BLaER1 (cell line): Measurements from ENCODE around the gene SLC6A3.
A peak's percentile ranks its signal among the peaks of the same experiment; 100 is the strongest.

Experiments
- H3K27ac ChIP-seq: shearing (Covaris generic); formaldehyde crosslinking; 2 replicates; pipeline ENCODE4 v1.8.1; 2022
- H3K27me3 ChIP-seq: shearing (Covaris generic); formaldehyde crosslinking; 2 replicates; pipeline ENCODE4 v1.8.1; 2022
- H3K36me3 ChIP-seq: shearing (Covaris generic); formaldehyde crosslinking; 2 replicates; pipeline ENCODE4 v1.8.1; 2022
- H3K4me1 ChIP-seq: shearing (Covaris generic); formaldehyde crosslinking; 2 replicates; pipeline ENCODE4 v1.8.1; 2022
- H3K4me2 ChIP-seq: shearing (Covaris generic); formaldehyde crosslinking; 2 replicates; pipeline ENCODE4 v1.8.1; 2022
- H3K4me3 ChIP-seq: shearing (Covaris generic); formaldehyde crosslinking; 2 replicates; pipeline ENCODE4 v1.8.1; 2022
- H3K9ac ChIP-seq: shearing (Covaris generic); formaldehyde crosslinking; 2 replicates; pipeline ENCODE4 v1.8.1; 2022
- H3K9me3 ChIP-seq: shearing (Covaris generic); formaldehyde crosslinking; 2 replicates; pipeline ENCODE4 v1.8.1; 2022
- H4K20me1 ChIP-seq: shearing (Covaris generic); formaldehyde crosslinking; 2 replicates; pipeline ENCODE4 v1.8.1; 2022
- Cebpa-rat ChIP-seq: shearing (Covaris generic); IDR thresholded peaks from 2 replicates; pipeline ENCODE4 v1.8.1; 2022

Gene SLC6A3

GRCh38 chr5:1415059-1415425 lies 30.2 kb downstream of the SLC6A3 start:
- Histone ChIP-seq H3K4me2 (peak overlapping the region; percentile 81), H4K20me1 (no peaks in the 10 kb centered on the region), H3K36me3 (no peaks in the 10 kb centered on the region), H3K9ac (0 out of 2 replicates have a peak overlapping the region, but pooled peaks have one; percentile 57), H3K27ac (peak overlapping the region; percentile 65), H3K9me3 (peaks cover 18% of the 10 kb centered on the region; the same call in 1 of the 2 replicates), H3K27me3 (no peaks in the 10 kb centered on the region), H3K4me3 (0 out of 2 replicates have a peak overlapping the region, but pooled peaks have one; percentile 18), H3K4me1 (peaks cover 70% of the 10 kb centered on the region)
- TF ChIP-seq Cebpa-rat, result no peak

- Histone ChIP-seq H3K4me2 (peak overlapping the region; percentile 92), H4K20me1 (no peaks in the 10 kb centered on the region; the same call in 1 of the 2 replicates), H3K27me3 (no peaks in the 10 kb centered on the region), H3K9ac (peak overlapping the region; percentile 57; the same call in 1 of the 2 replicates), H3K9me3 (peaks cover 18% of the 10 kb centered on the region; the same call in 1 of the 2 replicates), H3K27ac (peak overlapping the region; percentile 65), H3K36me3 (no peaks in the 10 kb centered on the region), H3K4me1 (peaks cover 69% of the 10 kb centered on the region), H3K4me3 (0 out of 2 replicates have a peak overlapping the region, but pooled peaks have one; percentile 18)
- no peak for TF ChIP-seq Cebpa-rat
These were observed 30.8 kb downstream of the SLC6A3 start for GRCh38 chr5:1414311-1415058.

GRCh38 chr5:1413611-1414241 lies 31.5 kb downstream of the SLC6A3 start:
- peaks cover 69% of the 10 kb centered on the region for H3K4me1 ChIP-seq
- H3K4me2 ChIP-seq, result peak overlapping the region; percentile 92
- no peak overlapping the region for H3K9ac ChIP-seq
- no peaks in the 10 kb centered on the region for H3K27me3 ChIP-seq
- TF ChIP-seq Cebpa-rat, result no peak
- H3K36me3 ChIP-seq, result no peaks in the 10 kb centered on the region
- H3K27ac ChIP-seq, result peak overlapping the region; percentile 53
- no peak overlapping the region for H3K4me3 ChIP-seq
- H4K20me1 ChIP-seq, result no peaks in the 10 kb centered on the region; the same call in 1 of the 2 replicates
- peaks cover 18% of the 10 kb centered on the region; the same call in 1 of the 2 replicates for H3K9me3 ChIP-seq

GRCh38 chr5:1413211-1413610 lies 32.0 kb downstream of the SLC6A3 start:
- Histone ChIP-seq H3K4me2 (peak overlapping the region; percentile 92), H3K9me3 (peaks cover 18% of the 10 kb centered on the region; the same call in 1 of the 2 replicates), H3K4me1 (peaks cover 72% of the 10 kb centered on the region), H3K9ac (no peak overlapping the region), H3K27me3 (no peaks in the 10 kb centered on the region), H4K20me1 (no peaks in the 10 kb centered on the region; the same call in 1 of the 2 replicates), H3K36me3 (no peaks in the 10 kb centered on the region), H3K27ac (peak overlapping the region; percentile 53), H3K4me3 (no peak overlapping the region)
- no peak for TF ChIP-seq Cebpa-rat

GRCh38 chr5:1412621-1413020 lies 32.6 kb downstream of the SLC6A3 start:
- Histone ChIP-seq H3K27me3 (no peaks in the 10 kb centered on the region), H3K4me1 (peaks cover 74% of the 10 kb centered on the region), H3K36me3 (no peaks in the 10 kb centered on the region), H3K9me3 (peaks cover 14% of the 10 kb centered on the region; the same call in 1 of the 2 replicates), H3K4me2 (peak overlapping the region; percentile 92), H3K27ac (no peak overlapping the region), H4K20me1 (no peaks in the 10 kb centered on the region; the same call in 1 of the 2 replicates), H3K9ac (peak overlapping the region; percentile 36; the same call in 1 of the 2 replicates), H3K4me3 (no peak overlapping the region)
- no peak for TF ChIP-seq Cebpa-rat

- no peak for TF ChIP-seq Cebpa-rat
- Histone ChIP-seq H3K4me3 (no peak overlapping the region), H3K9me3 (peaks cover 9% of the 10 kb centered on the region; the same call in 1 of the 2 replicates), H3K27ac (no peak overlapping the region), H3K36me3 (no peaks in the 10 kb centered on the region), H3K4me2 (peak overlapping the region; percentile 92), H3K27me3 (no peaks in the 10 kb centered on the region), H4K20me1 (no peaks in the 10 kb centered on the region; the same call in 1 of the 2 replicates), H3K4me1 (peaks cover 74% of the 10 kb centered on the region), H3K9ac (no peak overlapping the region)
These were observed 33.1 kb downstream of the SLC6A3 start for GRCh38 chr5:1412163-1412562.

GRCh38 chr5:1411099-1411498 lies 34.1 kb downstream of the SLC6A3 start:
- H3K9me3 ChIP-seq, result no peaks in the 10 kb centered on the region
- no peak for TF ChIP-seq Cebpa-rat
- H3K4me3 ChIP-seq, result no peak overlapping the region
- H4K20me1 ChIP-seq, result no peaks in the 10 kb centered on the region; the same call in 1 of the 2 replicates
- no peaks in the 10 kb centered on the region for H3K27me3 ChIP-seq
- H3K4me1 ChIP-seq, result peaks cover 69% of the 10 kb centered on the region
- no peak overlapping the region for H3K9ac ChIP-seq
- H3K4me2 ChIP-seq, result peak overlapping the region; percentile 92
- no peak overlapping the region for H3K27ac ChIP-seq
- H3K36me3 ChIP-seq, result no peaks in the 10 kb centered on the region

- no peak overlapping the region for H3K4me2 ChIP-seq
- H3K4me3 ChIP-seq, result no peak overlapping the region
- H4K20me1 ChIP-seq, result no peaks in the 10 kb centered on the region; the same call in 1 of the 2 replicates
- TF ChIP-seq Cebpa-rat, result no peak
- H3K27ac ChIP-seq, result no peak overlapping the region
- no peaks in the 10 kb centered on the region for H3K36me3 ChIP-seq
- H3K9me3 ChIP-seq, result no peaks in the 10 kb centered on the region
- H3K9ac ChIP-seq, result no peak overlapping the region
- peaks cover 62% of the 10 kb centered on the region for H3K4me1 ChIP-seq
- no peaks in the 10 kb centered on the region for H3K27me3 ChIP-seq
These were observed 34.9 kb downstream of the SLC6A3 start for GRCh38 chr5:1410156-1411014.

GRCh38 chr5:1409381-1410110 lies 35.7 kb downstream of the SLC6A3 start:
- H3K4me1 ChIP-seq, result peaks cover 54% of the 10 kb centered on the region
- no peak overlapping the region for H3K27ac ChIP-seq
- no peaks in the 10 kb centered on the region for H3K27me3 ChIP-seq
- H3K4me2 ChIP-seq, result peak overlapping the region; percentile 75
- H3K9me3 ChIP-seq, result no peaks in the 10 kb centered on the region
- TF ChIP-seq Cebpa-rat, result no peak
- H4K20me1 ChIP-seq, result no peaks in the 10 kb centered on the region; the same call in 1 of the 2 replicates
- no peak overlapping the region for H3K4me3 ChIP-seq
- no peaks in the 10 kb centered on the region for H3K36me3 ChIP-seq
- H3K9ac ChIP-seq, result no peak overlapping the region
